H9 (cell line): ENCODE data around the gene SLC44A1. TPM values are rescaled to one million over a fixed set of nuclear protein-coding genes. Genes with fewer than 3 reads are reported as not detected.

Experiments used
- DNase-seq: peaks from one replicate; pipeline ENCODE4 v3.0.0-alpha.2; 2017
- H2AFZ ChIP-seq: one replicate; pipeline ENCODE4 v1.6.1; 2013; ENCODE audit warnings: mild to moderate bottlenecking, low read length, control low read depth, moderate library complexity
- H2AK5ac ChIP-seq: 2 replicates; pipeline ENCODE4 v1.6.1; 2013; ENCODE audit warnings: low read length, control low read depth, mixed read lengths; ENCODE audit not compliant: insufficient read length
- H2BK120ac ChIP-seq: one replicate; pipeline ENCODE4 v1.6.1; 2013; ENCODE audit warnings: low read depth, mild to moderate bottlenecking, low read length, control low read depth, inconsistent platforms; ENCODE audit not compliant: poor library complexity, severe bottlenecking
- H2BK12ac ChIP-seq: 2 replicates; pipeline ENCODE4 v1.6.1; 2013; ENCODE audit warnings: low read length, control low read depth, mixed read lengths, low read depth; ENCODE audit not compliant: insufficient read length
- H2BK15ac ChIP-seq: 2 replicates; pipeline ENCODE4 v1.6.1; 2013; ENCODE audit warnings: low read depth, low read length, control low read depth
- H2BK20ac ChIP-seq: one replicate; pipeline ENCODE4 v1.6.1; 2013; ENCODE audit warnings: low read depth, mild to moderate bottlenecking, low read length, control low read depth, inconsistent platforms; ENCODE audit not compliant: poor library complexity, severe bottlenecking
- H2BK5ac ChIP-seq: 2 replicates; pipeline ENCODE4 v1.6.1; 2013; ENCODE audit warnings: low read length, control low read depth, mixed read lengths; ENCODE audit not compliant: insufficient read length
- H3K14ac ChIP-seq: 2 replicates; pipeline ENCODE4 v1.6.1; 2013; ENCODE audit warnings: low read length, control low read depth; ENCODE audit not compliant: insufficient read depth
- H3K18ac ChIP-seq: 2 replicates; pipeline ENCODE4 v1.6.1; 2013; ENCODE audit warnings: low read depth, mild to moderate bottlenecking, mixed read lengths, low read length, control low read depth; ENCODE audit not compliant: insufficient read length
- H3K23ac ChIP-seq: 2 replicates; pipeline ENCODE4 v1.6.1; 2013; ENCODE audit warnings: low read length, control low read depth, mixed read lengths, low read depth; ENCODE audit not compliant: insufficient read length
- H3K23me2 ChIP-seq: 2 replicates; pipeline ENCODE4 v1.6.1; 2013; ENCODE audit warnings: low read depth, mild to moderate bottlenecking, mixed read lengths, low read length, control low read depth; ENCODE audit not compliant: insufficient read length, poor library complexity, severe bottlenecking
- H3K27ac ChIP-seq: 2 replicates; pipeline ENCODE4 v1.5.1; 2013; ENCODE audit warnings: low read length, control low read depth, mixed read lengths, low read depth; ENCODE audit not compliant: insufficient read length
- H3K27me3 ChIP-seq: 2 replicates; pipeline ENCODE4 v1.6.1; 2013; ENCODE audit warnings: low read length, control low read depth, inconsistent platforms; ENCODE audit not compliant: insufficient read depth
- H3K4ac ChIP-seq: 2 replicates; pipeline ENCODE4 v1.6.1; 2013; ENCODE audit warnings: low read depth, mild to moderate bottlenecking, control low read depth, inconsistent platforms, low read length, moderate library complexity
- H3K4me1 ChIP-seq: 2 replicates; pipeline ENCODE4 v1.6.1; 2013; ENCODE audit warnings: low read length, control low read depth, inconsistent platforms; ENCODE audit not compliant: insufficient read depth
- H3K4me2 ChIP-seq: 2 replicates; pipeline ENCODE4 v1.6.1; 2013; ENCODE audit warnings: low read length, control low read depth, mixed read lengths; ENCODE audit not compliant: insufficient read length, insufficient read depth
- H3K56ac ChIP-seq: 2 replicates; pipeline ENCODE4 v1.6.1; 2013; ENCODE audit warnings: low read depth, mild to moderate bottlenecking, mixed read lengths, low read length, control low read depth; ENCODE audit not compliant: insufficient read length
- H3K79me1 ChIP-seq: 2 replicates; pipeline ENCODE4 v1.6.1; 2013; ENCODE audit warnings: low read depth, mild to moderate bottlenecking, moderate library complexity, low read length, control low read depth, inconsistent platforms; ENCODE audit not compliant: insufficient read depth, poor library complexity, severe bottlenecking
- H3K79me2 ChIP-seq: 2 replicates; pipeline ENCODE4 v1.6.1; 2013; ENCODE audit warnings: low read length, control low read depth, inconsistent platforms; ENCODE audit not compliant: insufficient read depth
- H3K9ac ChIP-seq: 2 replicates; pipeline ENCODE4 v1.6.1; 2013; ENCODE audit warnings: low read length, control low read depth, mixed read lengths; ENCODE audit not compliant: insufficient read length; ENCODE audit errors: extremely low read depth
- H3K9me3 ChIP-seq: one replicate; pipeline ENCODE4 v1.6.1; 2013; ENCODE audit warnings: low read depth, low read length, inconsistent platforms; ENCODE audit not compliant: control insufficient read depth
- H3T11ph ChIP-seq: one replicate; pipeline ENCODE4 v1.6.1; 2013; ENCODE audit warnings: mild to moderate bottlenecking, low read length, control low read depth, inconsistent platforms
- H4K20me1 ChIP-seq: one replicate; pipeline ENCODE4 v1.6.1; 2013; ENCODE audit not compliant: control insufficient read depth, insufficient read length, insufficient read depth
- H4K5ac ChIP-seq: 2 replicates; pipeline ENCODE4 v1.6.1; 2013; ENCODE audit warnings: low read depth, mild to moderate bottlenecking, mixed read lengths, low read length, control low read depth; ENCODE audit not compliant: insufficient read length
- H4K8ac ChIP-seq: replicated peaks from 2 replicates; pipeline ENCODE4 v1.6.1; 2013; ENCODE audit warnings: low read length, control low read depth, mixed read lengths, low read depth; ENCODE audit not compliant: insufficient read length
- H4K91ac ChIP-seq: 2 replicates; pipeline ENCODE4 v1.6.1; 2013; ENCODE audit warnings: low read depth, mild to moderate bottlenecking, moderate library complexity, mixed read lengths, low read length, control low read depth; ENCODE audit not compliant: insufficient read length
- H3K27ac Mint-ChIP-seq, 3 experiments: 2 replicates in 2 of 3; 3 replicates in 1 of 3; pipeline ENCODE4 v1.8.0; 2020 to 2021; ENCODE audit warnings: mixed read lengths in 3 of 3, mild to moderate bottlenecking in 1 of 3, moderate library complexity in 1 of 3
- H3K27me3 Mint-ChIP-seq: 2 replicates; pipeline ENCODE4 v1.8.0; 2021; ENCODE audit warnings: low read depth, mild to moderate bottlenecking, moderate library complexity, mixed read lengths
- H3K36me3 Mint-ChIP-seq, 3 experiments: 2 replicates in 2 of 3; 3 replicates in 1 of 3; pipeline ENCODE4 v1.8.0; 2020 to 2021; ENCODE audit warnings: low read depth in 3 of 3, mixed read lengths in 3 of 3; ENCODE audit not compliant: insufficient read depth in 1 of 3
- H3K4me1 Mint-ChIP-seq, 2 experiments: 2 replicates each; pipeline ENCODE4 v1.8.0; 2020; ENCODE audit warnings: mixed read lengths in 2 of 2
- H3K4me3 Mint-ChIP-seq, 2 experiments: 2 replicates in 1 of 2; 3 replicates in 1 of 2; pipeline ENCODE4 v1.8.0; 2020 to 2021; ENCODE audit warnings: mild to moderate bottlenecking in 2 of 2, mixed read lengths in 2 of 2, moderate library complexity in 1 of 2
- H3K9me3 Mint-ChIP-seq, 2 experiments: 2 replicates in 1 of 2; 3 replicates in 1 of 2; pipeline ENCODE4 v1.8.0; 2020; ENCODE audit warnings: mild to moderate bottlenecking in 2 of 2, mixed read lengths in 2 of 2, moderate library complexity in 1 of 2
- CTCF ChIP-seq: fragments of 200-600 bp; sonication (generic); conservative IDR thresholded peaks from 3 replicates; pipeline ENCODE4 v1.8.0; 2021; ENCODE audit warnings: antibody characterized with exemption, mild to moderate bottlenecking
- WGBS: extraction: QIAGEN DNeasy Blood & Tissue Kit; methylation state at CpG from one replicate; pipeline ENCODE4 v1.1.7; 2013; ENCODE audit warnings: missing lambda C conversion rate, low lambda C conversion rate, mixed read lengths; ENCODE audit not compliant: insufficient read length; ENCODE audit errors: extremely low coverage; 5-methylcytosine and 5-hydroxymethylcytosine counted together
- total RNA-seq: library from RNA; stranded (reverse); gene quantifications from 2 replicates; pipeline ENCODE4 v1.2.1, GENCODE V29; 2021

The SLC44A1 gene
- total RNA-seq, 1 experiment from 2014 or later: 60.7 TPM

DNA sequence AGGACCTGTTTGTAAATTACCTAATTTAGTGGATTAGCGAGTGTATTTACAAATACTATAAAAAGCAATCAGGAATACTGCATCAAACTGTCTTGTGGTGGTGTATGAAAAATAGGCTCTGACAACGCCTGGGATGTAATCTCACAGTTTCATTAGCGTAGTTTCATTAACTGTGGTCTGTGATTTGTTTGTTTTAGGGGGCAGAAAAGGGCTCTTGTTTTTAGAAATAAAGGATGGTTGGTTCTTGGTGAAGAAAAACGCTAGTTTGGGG lies 1.4 kb downstream of the SLC44A1 start:
- H2BK12ac ChIP-seq: no peak overlapping the region
- H4K8ac ChIP-seq: no peak overlapping the region
- H2BK5ac ChIP-seq: peak overlapping the region; percentile 12
- peak overlapping the region; percentile 84 for H3K9ac ChIP-seq
- no peak overlapping the region for H3K56ac ChIP-seq
- H4K91ac ChIP-seq: no peak overlapping the region
- H2AK5ac ChIP-seq: no peak overlapping the region
- no peak for DNase-seq
- H2BK120ac ChIP-seq: no peak overlapping the region
- H3K4me2 ChIP-seq: peak overlapping the region; percentile 98
- no peaks in the 10 kb centered on the region for H3K79me1 ChIP-seq
- H2BK15ac ChIP-seq: no peak overlapping the region
- no peaks in the 10 kb centered on the region for H3K9me3 ChIP-seq
- TF ChIP-seq CTCF: no peak
- no peaks in the 10 kb centered on the region for H3K27me3 Mint-ChIP-seq
- H2AFZ ChIP-seq: no peak overlapping the region
- H3K27me3 ChIP-seq: no peaks in the 10 kb centered on the region
- H3K18ac ChIP-seq: no peak overlapping the region
- H3K4me1 ChIP-seq: peaks cover 5% of the 10 kb centered on the region; the same call in 1 of the 2 replicates
- no CpG with 5 or more reads among the region's 4 CpGs for WGBS
- H3K23me2 ChIP-seq: peaks cover 9% of the 10 kb centered on the region
- peak overlapping the region; percentile 62 to 99 (median 97); a peak in 6 of 7 replicates for H3K27ac Mint-ChIP-seq
- H4K5ac ChIP-seq: no peak overlapping the region
- peak overlapping the region; percentile 90; the same call in 1 of the 2 replicates for H3K14ac ChIP-seq
- peak overlapping the region; percentile 94 to 98 for H3K4me3 Mint-ChIP-seq
- H3K27ac ChIP-seq: no peak overlapping the region
- H3K9me3 Mint-ChIP-seq: peaks cover 0 to 2% of the 10 kb centered on the region in 2 experiments; a peak in 1 of 5 replicates
- no peak overlapping the region for H3T11ph ChIP-seq
- H3K4ac ChIP-seq: no peak overlapping the region
- peaks cover 67 to 73% of the 10 kb centered on the region in 2 experiments for H3K4me1 Mint-ChIP-seq
- H3K23ac ChIP-seq: no peak overlapping the region
- H2BK20ac ChIP-seq: no peak overlapping the region
- H4K20me1 ChIP-seq: no peaks in the 10 kb centered on the region
- no peaks in the 10 kb centered on the region for H3K36me3 Mint-ChIP-seq
- H3K79me2 ChIP-seq: peaks cover 10% of the 10 kb centered on the region; the same call in 1 of the 2 replicates
